Measurements from ENCODE around the gene PCCA.

The PCCA gene

DNA sequence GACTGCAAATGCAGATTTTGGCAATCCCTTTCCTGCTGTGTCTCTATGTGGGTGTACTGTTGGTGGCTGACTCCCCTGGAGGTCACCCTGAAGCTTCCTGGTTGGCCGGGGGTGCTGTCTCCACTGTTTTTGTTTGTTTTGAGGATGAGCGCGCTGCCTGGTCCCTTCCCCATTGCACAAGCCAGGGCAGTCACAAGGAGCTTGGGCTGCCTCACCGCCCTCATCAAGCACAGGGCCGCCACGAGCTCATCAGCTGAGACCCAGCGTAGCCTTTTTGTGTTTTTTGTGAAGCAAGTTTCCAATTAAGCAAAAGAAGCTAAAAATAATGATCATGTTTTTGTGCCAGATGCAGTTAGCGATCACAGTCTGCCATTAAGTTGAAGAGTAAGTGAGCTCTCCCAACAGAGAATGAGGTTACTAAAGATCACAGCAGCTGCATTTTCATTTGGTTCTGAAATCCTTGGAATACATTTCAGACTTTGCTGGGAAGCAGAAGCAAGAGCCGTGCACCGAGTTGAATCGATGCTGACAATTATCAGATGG lies 441.8 kb downstream of the PCCA start:
- DNase-seq = peak; percentile 58

- DNase-seq = no peak
Observed at GRCh38 chr13:100532090-100532766, 443.3 kb downstream of the PCCA start.

GRCh38 chr13:100532836-100533435 lies 444.0 kb downstream of the PCCA start:
- DNase-seq = no peak

- DNase-seq = no peak
Observed at GRCh38 chr13:100533588-100534041, 444.7 kb downstream of the PCCA start.

- DNase-seq = no peak
Observed at GRCh38 chr13:100534147-100534843, 445.4 kb downstream of the PCCA start.

GRCh38 chr13:100534911-100535310 lies 446.0 kb downstream of the PCCA start:
- DNase-seq = no peak

- DNase-seq = no peak
Observed at GRCh38 chr13:100535426-100536135, 446.7 kb downstream of the PCCA start.

DNA sequence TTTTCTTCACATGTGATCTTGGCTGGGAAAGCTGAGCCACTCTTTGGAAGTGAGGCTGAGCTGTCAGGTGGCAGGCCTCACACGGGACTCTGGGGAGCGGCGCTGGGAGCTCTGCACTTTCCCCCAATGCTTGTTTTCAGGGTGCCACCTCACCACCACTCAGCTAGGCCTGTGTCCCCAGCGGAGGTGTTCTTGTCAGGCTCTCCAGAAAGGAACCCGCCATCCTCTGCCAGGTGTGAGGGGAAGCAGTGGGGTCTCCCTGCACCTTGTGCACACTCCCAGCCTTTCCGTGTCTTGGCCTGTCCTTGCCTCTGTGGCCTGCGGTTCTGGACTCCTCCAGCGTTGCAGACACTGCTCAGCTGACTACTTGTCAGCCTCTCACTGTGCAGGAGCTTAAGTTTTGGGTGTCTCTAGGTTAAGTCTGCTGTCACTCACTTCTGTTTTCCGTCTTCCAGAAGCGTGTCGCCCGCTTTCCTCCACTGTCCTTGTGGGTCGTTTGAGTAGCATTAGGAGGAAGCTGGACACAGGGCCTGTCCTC lies 447.8 kb downstream of the PCCA start:
- no peak for DNase-seq

GRCh38 chr13:100537486-100537885 lies 448.6 kb downstream of the PCCA start:
- DNase-seq = no peak

DNA sequence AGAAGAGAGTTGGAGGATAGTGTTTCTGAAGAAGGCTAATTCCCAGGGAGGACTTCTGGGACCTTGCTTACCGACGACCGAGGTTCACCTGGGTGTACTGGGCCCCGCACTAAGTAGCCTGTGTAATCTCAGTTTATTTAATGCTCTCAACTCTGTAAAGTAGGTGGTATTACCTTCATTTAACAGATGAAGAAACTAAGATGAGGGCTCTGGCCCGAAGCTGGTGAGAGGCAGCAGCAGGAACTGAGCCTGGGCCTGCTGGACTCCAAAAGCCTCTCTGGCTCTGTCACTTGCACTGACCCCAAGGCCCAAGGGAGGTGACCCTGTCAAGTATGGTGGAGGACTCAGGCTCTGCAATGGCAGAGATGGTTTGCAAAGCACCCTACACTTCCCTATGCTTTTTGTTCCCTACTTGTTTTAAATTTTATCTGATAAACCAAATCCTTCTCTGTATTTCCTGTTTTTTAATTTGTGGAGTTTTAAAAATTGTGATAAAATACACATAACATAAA lies 449.1 kb downstream of the PCCA start:
- no peak for DNase-seq

DNA sequence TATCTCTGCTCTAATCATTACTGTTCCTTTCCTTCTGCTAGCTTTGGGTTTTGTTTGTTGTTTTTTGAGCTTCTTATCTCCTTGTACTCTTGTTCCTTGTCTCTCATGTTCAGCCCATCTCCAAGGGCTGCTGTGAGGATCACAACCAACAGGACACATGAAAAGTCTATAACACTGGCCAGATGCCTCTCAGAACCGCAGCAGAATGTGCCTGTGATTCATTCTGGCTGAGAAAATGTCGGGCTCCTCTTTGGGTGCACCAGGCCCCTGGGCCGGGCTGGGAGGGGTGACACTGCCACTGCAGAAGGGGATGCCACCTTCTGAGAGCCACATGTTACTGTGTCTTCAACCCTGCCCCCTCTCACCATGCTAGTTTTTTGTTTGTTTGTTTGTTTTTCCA lies 451.7 kb downstream of the PCCA start:
- no peak for DNase-seq

GRCh38 chr13:100541897-100542825 lies 453.3 kb downstream of the PCCA start:
- no peak for DNase-seq

GRCh38 chr13:100542826-100543156 lies 453.9 kb downstream of the PCCA start:
- DNase-seq = peak; percentile 63

- DNase-seq = no peak
Observed at GRCh38 chr13:100543872-100544602, 455.1 kb downstream of the PCCA start.

DNA sequence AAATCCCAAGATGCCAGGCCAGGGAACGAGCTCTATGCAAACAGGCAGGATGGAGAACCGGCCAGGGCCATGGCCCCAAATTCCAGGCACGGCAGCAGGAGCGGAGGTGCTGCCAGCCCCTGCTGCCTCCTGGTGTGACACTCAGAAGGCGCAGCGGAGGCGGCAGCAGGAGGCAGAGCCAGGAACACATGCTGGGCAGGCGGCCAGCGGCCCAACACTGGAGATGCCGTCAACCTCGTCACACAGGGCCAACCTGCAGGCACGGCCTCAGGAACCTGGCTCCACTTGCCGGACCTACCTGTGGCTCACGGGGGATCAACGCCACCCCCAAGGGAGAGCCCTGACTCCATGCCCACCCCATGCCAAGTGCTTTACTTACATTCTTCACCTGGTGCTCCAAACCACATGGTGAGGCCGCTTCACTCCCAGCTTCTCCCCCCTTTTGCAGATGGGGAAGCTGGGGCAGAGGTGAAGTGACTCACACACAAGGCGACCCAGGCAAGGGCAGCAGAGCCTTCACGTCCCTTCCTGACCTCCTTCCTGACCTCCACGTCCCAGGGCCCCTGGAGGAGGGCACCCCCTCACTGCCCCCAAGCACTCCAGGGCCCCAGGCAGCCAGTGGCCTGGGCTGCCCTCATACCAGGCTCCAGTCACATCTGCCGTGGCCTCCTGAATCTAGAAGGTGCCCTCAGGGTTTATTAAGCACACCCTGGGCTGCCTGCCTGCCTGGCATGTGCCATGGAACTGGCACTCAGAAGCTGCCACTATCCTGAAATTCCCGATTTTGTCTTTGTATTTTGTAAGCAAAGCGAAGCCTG lies 456.2 kb downstream of the PCCA start:
- peak; percentile 31 for DNase-seq

- no peak for DNase-seq
Observed at GRCh38 chr13:100545684-100546061, 456.8 kb downstream of the PCCA start.

GRCh38 chr13:100546713-100547405 lies 458.0 kb downstream of the PCCA start:
- no peak for DNase-seq

GRCh38 chr13:100547791-100548201 lies 458.9 kb downstream of the PCCA start:
- DNase-seq = peak; percentile 42

DNA sequence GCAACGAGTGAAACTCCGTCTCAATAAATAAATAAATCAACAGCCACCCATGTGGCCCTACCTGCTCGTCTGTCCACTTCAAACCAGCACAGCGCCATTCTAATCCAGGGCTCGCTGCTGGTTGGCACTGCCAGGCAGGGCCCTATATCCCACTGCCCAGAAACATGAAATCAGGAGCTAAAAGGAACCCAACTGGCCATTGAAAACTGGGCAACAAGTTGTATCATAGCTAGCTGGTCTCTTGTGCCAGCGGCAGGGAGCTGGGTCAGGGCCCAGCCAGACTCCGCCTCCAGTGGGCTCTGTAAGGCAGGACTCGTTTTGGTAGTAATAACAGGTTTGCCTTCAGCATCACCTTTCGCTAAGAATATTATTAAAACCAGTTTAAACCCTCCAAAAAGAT lies 460.4 kb downstream of the PCCA start:
- no peak for DNase-seq

All from NCI-H1694 treated with DMSO at 0.1 percent for 48 hours (cell line).